B cell (primary cell): ENCODE data around the gene GORASP2. TPM values are rescaled to one million over a fixed set of nuclear protein-coding genes. Genes with fewer than 3 reads are reported as not detected.

ENCODE experiments used
- ATAC-seq: fragments of 200-7000 bp; cut with Tn5 transposase; one replicate; pipeline ENCODE4 v1.10.0; 2021; ENCODE audit warnings: low read depth, mild to moderate bottlenecking, moderate number of reproducible peaks, moderate library complexity
- CTCF ChIA-PET: fragments of 350-600 bp; sonication (Branson Sonifier 250); formaldehyde crosslinking; loops from one replicate; lab custom pipeline; 2021; ENCODE audit warnings: antibody characterized with exemption, inconsistent platforms; lab: Charles Lee
- POLR2A ChIA-PET: fragments of 350-600 bp; sonication (Branson Sonifier 250); formaldehyde crosslinking; loops from one replicate; lab custom pipeline; 2021; ENCODE audit warnings: antibody characterized with exemption; lab: Charles Lee
- DNase-seq: peaks from one replicate; pipeline ENCODE4 v3.0.0; 2013
- H2AFZ ChIP-seq: 2 replicates; pipeline ENCODE4 v1.6.1; 2012; ENCODE audit warnings: mild to moderate bottlenecking, low read depth, low read length; ENCODE audit not compliant: insufficient read depth, poor library complexity, severe bottlenecking
- H3K27ac ChIP-seq, 2 donors: 1 replicate in 1 of 2; 2 replicates in 1 of 2; pipeline ENCODE4 v1.5.1; 2012 to 2013; ENCODE audit warnings: low read length in 2 of 2, mild to moderate bottlenecking in 2 of 2, moderate library complexity in 1 of 2
- H3K27me3 ChIP-seq, 4 experiments: fragments of 200-600 bp in 1 of 4; sonication (generic) in 1 of 4; replicated peaks in 1 of 4; 1 replicate in 2 of 4; 2 replicates in 2 of 4; pipeline versions ENCODE4 v1.6.1 to v1.7.0; 2013 to 2016; ENCODE audit warnings: low read length in 3 of 4, mild to moderate bottlenecking in 2 of 4, mixed read lengths in 1 of 4, moderate library complexity in 1 of 4; ENCODE audit not compliant: insufficient read depth in 4 of 4, control insufficient read depth in 3 of 4; ENCODE audit errors: control extremely low read depth in 1 of 4
- H3K36me3 ChIP-seq, 2 experiments: replicated peaks in 1 of 2; 1 replicate in 1 of 2; 2 replicates in 1 of 2; pipeline versions ENCODE4 v1.6.1 to v1.7.1; 2013; ENCODE audit warnings: low read length in 1 of 2; ENCODE audit not compliant: insufficient read depth in 2 of 2, control insufficient read depth in 1 of 2; ENCODE audit errors: control extremely low read depth in 1 of 2, extremely low read depth in 1 of 2
- H3K4me1 ChIP-seq, 2 donors: fragments of 200-600 bp in 1 of 2; sonication (generic) in 1 of 2; 1 replicate in 1 of 2; 2 replicates in 1 of 2; pipeline versions ENCODE4 v1.5.1 to v1.6.1; 2013 to 2017; ENCODE audit warnings: low read length in 2 of 2; ENCODE audit not compliant: control insufficient read depth in 2 of 2, insufficient read depth in 2 of 2
- H3K4me2 ChIP-seq: replicated peaks from 2 replicates; pipeline ENCODE3; 2012; ENCODE audit warnings: mild to moderate bottlenecking, low read depth, low read length; ENCODE audit not compliant: poor library complexity, severe bottlenecking
- H3K4me3 ChIP-seq, 5 experiments: fragments of 200-600 bp in 1 of 5; sonication (generic) in 1 of 5; 1 replicate in 3 of 5; 2 replicates in 2 of 5; pipeline versions ENCODE4 v1.5.1 to v1.7.0; 2011 to 2016; ENCODE audit warnings: low read length in 4 of 5, mild to moderate bottlenecking in 4 of 5, low read depth in 2 of 5, control low read depth in 1 of 5, moderate library complexity in 1 of 5; ENCODE audit not compliant: insufficient read depth in 1 of 5; ENCODE audit errors: control extremely low read depth in 1 of 5, extremely low read depth in 1 of 5
- H3K79me2 ChIP-seq: fragments of 200-600 bp; sonication (generic); one replicate; pipeline ENCODE4 v1.6.0; 2016; ENCODE audit warnings: low read length; ENCODE audit not compliant: control insufficient read depth, insufficient read depth
- H3K9ac ChIP-seq: fragments of 200-600 bp; sonication (generic); 2 replicates; pipeline ENCODE4 v1.6.1; 2017; ENCODE audit warnings: mild to moderate bottlenecking, low read length, moderate library complexity
- H3K9me3 ChIP-seq, 3 donors: one replicate each; pipeline versions ENCODE4 v1.6.1 to v1.7.1; 2013; ENCODE audit warnings: low read length in 2 of 3; ENCODE audit not compliant: control insufficient read depth in 2 of 3, insufficient read depth in 1 of 3; ENCODE audit errors: control extremely low read depth in 1 of 3
- H4K20me1 ChIP-seq: 2 replicates; pipeline ENCODE4 v1.6.0; 2012; ENCODE audit warnings: mild to moderate bottlenecking, low read length; ENCODE audit not compliant: insufficient read depth, control insufficient read depth, poor library complexity, severe bottlenecking
- H3K27ac Mint-ChIP-seq: one replicate; pipeline ENCODE4 v1.8.0; 2021; ENCODE audit warnings: mixed read lengths
- H3K27me3 Mint-ChIP-seq: one replicate; pipeline ENCODE4 v1.8.0; 2021; ENCODE audit warnings: mixed read lengths
- H3K4me1 Mint-ChIP-seq: one replicate; pipeline ENCODE4 v1.8.0; 2021; ENCODE audit warnings: mixed read lengths
- H3K4me3 Mint-ChIP-seq: one replicate; pipeline ENCODE4 v1.8.0; 2021; ENCODE audit warnings: mixed read lengths
- H3K9me3 Mint-ChIP-seq: one replicate; pipeline ENCODE4 v1.8.0; 2022; ENCODE audit warnings: mixed read lengths; ENCODE audit not compliant: insufficient read depth
- EZH2 ChIP-seq: IDR thresholded peaks from 2 replicates; pipeline ENCODE4 v1.6.1; 2012; ENCODE audit warnings: borderline replicate concordance, low read depth, mild to moderate bottlenecking, moderate library complexity, low read length; ENCODE audit not compliant: insufficient read depth, poor library complexity, severe bottlenecking
- WGBS: methylation state at CpG from one replicate; pipeline ENCODE4 v1.1.5; 2013; ENCODE audit warnings: missing lambda C conversion rate; ENCODE audit not compliant: insufficient coverage; 5-methylcytosine and 5-hydroxymethylcytosine counted together
- intact Hi-C: fragments of 100-400 bp; cut with micrococcal nuclease; formaldehyde crosslinking; loops from one replicate; pipeline ENCODE4 v1.10.0; 2022
- polyA plus RNA-seq: library from polyadenylated mRNA; depleted of rRNA; stranded (reverse); fragments of >200 nt; gene quantifications from 2 replicates; pipeline ENCODE4 v1.2.3, GENCODE V29; 2012
- total RNA-seq, 2 donors: library from RNA; stranded (reverse); fragments of 120-200 nt in 1 of 2; gene quantifications; 1 replicate in 1 of 2; 2 replicates in 1 of 2; pipeline versions ENCODE4 v1.2.3 to v1.2.4, GENCODE V29; 2013 to 2022
- TF ChIP-seq, protein P1 (sequence below): fragments of 200-600 bp; IDR thresholded peaks from one replicate; pipeline ENCODE4 v1.8.0; 2022; ENCODE audit warnings: antibody characterized with exemption, mild to moderate bottlenecking

GORASP2 gene
- total and polyA plus RNA-seq, 2 donors (not counting 1 experiment from before 2014, with no cell fraction given): 40.5 to 50.5 TPM

DNA sequence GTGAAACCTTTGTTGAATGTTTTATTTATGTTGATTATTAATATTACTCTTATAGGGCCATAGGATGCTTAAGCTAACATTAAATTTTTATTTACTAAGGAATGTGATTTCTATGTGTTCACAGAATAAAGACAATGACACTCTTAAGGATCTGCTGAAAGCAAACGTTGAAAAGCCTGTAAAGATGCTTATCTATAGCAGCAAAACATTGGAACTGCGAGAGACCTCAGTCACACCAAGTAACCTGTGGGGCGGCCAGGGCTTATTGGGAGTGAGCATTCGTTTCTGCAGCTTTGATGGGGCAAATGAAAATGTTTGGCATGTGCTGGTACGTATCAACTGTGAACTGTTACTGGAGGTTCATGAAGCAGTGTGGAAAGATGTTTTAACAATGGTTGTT, 20.4 kb downstream of the GORASP2 start:
- Histone ChIP-seq H2AFZ (no peak overlapping the region), H3K36me3 (peaks cover 6 to 40% of the 10 kb centered on the region in 2 experiments), H3K9ac (no peak overlapping the region), H3K79me2 (peaks cover 30% of the 10 kb centered on the region), H3K27ac (no peak overlapping the region), H3K4me3 (no peak overlapping the region), H3K4me2 (no peak overlapping the region), H3K9me3 (no peaks in the 10 kb centered on the region), H3K27me3 (no peaks in the 10 kb centered on the region), H4K20me1 (peaks cover 29% of the 10 kb centered on the region), H3K4me1 (peaks cover 9 to 10% of the 10 kb centered on the region in 2 donors)
- intact Hi-C loops: no loop called here
- ChIA-PET CTCF (no interaction called here), POLR2A (interaction anchor here (0.6 kb wide), 1 partner anchor 1144 kb away, joined by 5 read pairs; no protein-coding TSS in a partner anchor)
- H3K4me3 Mint-ChIP-seq: no peak overlapping the region
- no peaks in the 10 kb centered on the region for H3K27me3 Mint-ChIP-seq
- TF ChIP-seq, protein P1, sequence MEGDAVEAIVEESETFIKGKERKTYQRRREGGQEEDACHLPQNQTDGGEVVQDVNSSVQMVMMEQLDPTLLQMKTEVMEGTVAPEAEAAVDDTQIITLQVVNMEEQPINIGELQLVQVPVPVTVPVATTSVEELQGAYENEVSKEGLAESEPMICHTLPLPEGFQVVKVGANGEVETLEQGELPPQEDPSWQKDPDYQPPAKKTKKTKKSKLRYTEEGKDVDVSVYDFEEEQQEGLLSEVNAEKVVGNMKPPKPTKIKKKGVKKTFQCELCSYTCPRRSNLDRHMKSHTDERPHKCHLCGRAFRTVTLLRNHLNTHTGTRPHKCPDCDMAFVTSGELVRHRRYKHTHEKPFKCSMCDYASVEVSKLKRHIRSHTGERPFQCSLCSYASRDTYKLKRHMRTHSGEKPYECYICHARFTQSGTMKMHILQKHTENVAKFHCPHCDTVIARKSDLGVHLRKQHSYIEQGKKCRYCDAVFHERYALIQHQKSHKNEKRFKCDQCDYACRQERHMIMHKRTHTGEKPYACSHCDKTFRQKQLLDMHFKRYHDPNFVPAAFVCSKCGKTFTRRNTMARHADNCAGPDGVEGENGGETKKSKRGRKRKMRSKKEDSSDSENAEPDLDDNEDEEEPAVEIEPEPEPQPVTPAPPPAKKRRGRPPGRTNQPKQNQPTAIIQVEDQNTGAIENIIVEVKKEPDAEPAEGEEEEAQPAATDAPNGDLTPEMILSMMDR: no peak
- no peak for TF ChIP-seq EZH2
- ATAC-seq (no peak), DNase-seq (no peak)
- H3K9me3 Mint-ChIP-seq: no peaks in the 10 kb centered on the region
- 95% methylated on average over 4 of the region's 5 CpGs for WGBS
- H3K4me1 Mint-ChIP-seq: peaks cover 26% of the 10 kb centered on the region
- no peak overlapping the region for H3K27ac Mint-ChIP-seq

DNA sequence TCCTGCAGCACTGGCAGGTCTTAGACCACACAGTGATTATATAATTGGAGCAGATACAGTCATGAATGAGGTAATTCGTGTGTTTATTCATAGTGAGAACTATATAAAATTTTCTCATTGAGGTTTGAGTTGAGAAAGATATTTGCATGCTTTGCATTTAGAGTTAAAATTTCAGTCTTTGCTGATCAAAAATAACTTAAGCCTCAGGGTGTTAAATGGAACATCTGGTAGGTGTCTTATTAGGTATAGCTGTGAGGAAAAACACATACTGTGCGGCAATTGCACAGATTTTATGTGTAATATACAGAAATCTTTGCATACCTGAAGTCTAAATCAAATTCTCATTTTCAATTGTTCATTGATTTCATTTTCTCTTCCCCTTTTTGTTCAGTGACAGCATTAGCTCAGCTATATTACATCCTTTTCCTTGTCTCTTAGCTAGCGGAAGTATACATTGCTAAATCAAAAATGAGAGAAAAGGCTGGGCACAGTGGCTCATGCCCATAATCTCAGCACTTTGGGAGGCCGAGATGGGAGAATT, 21.2 kb downstream of the GORASP2 start:
- intact Hi-C loops: no loop called here
- TF ChIP-seq, protein P1: no peak
- TF ChIP-seq EZH2: no peak
- POLR2A ChIA-PET: no interaction called here
- WGBS: 57% methylated on average over 2 of the region's 4 CpGs
- H3K36me3 ChIP-seq: peaks cover 6 to 49% of the 10 kb centered on the region in 2 experiments
- H3K4me1 Mint-ChIP-seq: peaks cover 22% of the 10 kb centered on the region
- DNase-seq (peak; percentile 52), ATAC-seq (peak; percentile 56)
- peaks cover 9 to 10% of the 10 kb centered on the region in 2 donors for H3K4me1 ChIP-seq
- H3K4me3 Mint-ChIP-seq: peak overlapping the region; percentile 33
- H3K27me3 ChIP-seq: no peaks in the 10 kb centered on the region
- no peak overlapping the region for H2AFZ ChIP-seq
- H3K27ac Mint-ChIP-seq: peak overlapping the region; percentile 77
- peak overlapping the region; percentile 19 for H3K4me2 ChIP-seq
- CTCF ChIA-PET: no interaction called here
- H3K4me3 ChIP-seq: no peak overlapping the region
- peaks cover 21% of the 10 kb centered on the region for H3K79me2 ChIP-seq
- H3K9me3 ChIP-seq: no peaks in the 10 kb centered on the region
- H3K27ac ChIP-seq: peak overlapping the region; percentile 16 to 56
- H3K9ac ChIP-seq: peak overlapping the region; percentile 22
- peaks cover 20% of the 10 kb centered on the region for H4K20me1 ChIP-seq
- no peaks in the 10 kb centered on the region for H3K9me3 Mint-ChIP-seq
- no peaks in the 10 kb centered on the region for H3K27me3 Mint-ChIP-seq
